Motor neuron (in vitro differentiated cells): ENCODE data around the gene MACROD2. TPM values are rescaled to one million over a fixed set of nuclear protein-coding genes. Genes with fewer than 3 reads are reported as not detected.
"Not testable (repeated sequence)": the region's sequence is repeated elsewhere in the genome, so short reads cannot be mapped to it uniquely, and the experiment has no call there.

Experiments used
- ATAC-seq, 8 experiments: fragments of 200-7000 bp; cut with Tn5 transposase; replicated peaks in 6 of 8; 2 replicates each; pipeline ENCODE4 v1.8.0; 2021; ENCODE audit warnings: mild to moderate bottlenecking in 8 of 8, moderate library complexity in 8 of 8
- H3K27ac ChIP-seq, 2 donors: fragments of 250-450 bp; sonication (Bioruptor Pico); 2 replicates each; pipeline ENCODE4 v1.9.0; 2021; ENCODE audit warnings: antibody characterized with exemption in 2 of 2, mild to moderate bottlenecking in 2 of 2, moderate library complexity in 1 of 2
- H3K4me1 ChIP-seq, 2 donors: fragments of 250-450 bp; sonication (Bioruptor Pico); replicated peaks in 1 of 2; 2 replicates each; pipeline ENCODE4 v1.6.1; 2021; ENCODE audit warnings: antibody characterized with exemption in 2 of 2, mild to moderate bottlenecking in 2 of 2, moderate library complexity in 1 of 2
- H3K4me3 ChIP-seq, 5 donors: fragments of 250-450 bp; sonication (Bioruptor Pico); 2 replicates each; pipeline ENCODE4 v1.9.0; 2021; ENCODE audit warnings: antibody characterized with exemption in 5 of 5, mild to moderate bottlenecking in 5 of 5, moderate library complexity in 4 of 5
- WGBS, 10 experiments: fragments of 450-650 bp; shearing (Covaris generic); methylation state at CpG; one replicate each; pipeline ENCODE4 v1.0.0; 2022; 5-methylcytosine and 5-hydroxymethylcytosine counted together
- in situ Hi-C, 9 experiments: fragments of 400-800 bp; cut with MboI; loops; one replicate each; pipeline ENCODE4 v1.15.0; 2021; ENCODE audit warnings: low sequenced_read_pairs in 9 of 9, low pct_unique_long_range_greater_than_20kb in 2 of 9; ENCODE audit not compliant: unreplicated experiment in 9 of 9
- total RNA-seq, 8 experiments: library from RNA; unstranded; fragments of 300-600 nt; gene quantifications; 2 replicates each; pipeline versions ENCODE4 v1.2.3 to v1.2.4, GENCODE V29; 2022

The MACROD2 gene
- total RNA-seq, 8 experiments from 2014 or later = 4.3 to 24.9 (median 10.4) TPM

DNA sequence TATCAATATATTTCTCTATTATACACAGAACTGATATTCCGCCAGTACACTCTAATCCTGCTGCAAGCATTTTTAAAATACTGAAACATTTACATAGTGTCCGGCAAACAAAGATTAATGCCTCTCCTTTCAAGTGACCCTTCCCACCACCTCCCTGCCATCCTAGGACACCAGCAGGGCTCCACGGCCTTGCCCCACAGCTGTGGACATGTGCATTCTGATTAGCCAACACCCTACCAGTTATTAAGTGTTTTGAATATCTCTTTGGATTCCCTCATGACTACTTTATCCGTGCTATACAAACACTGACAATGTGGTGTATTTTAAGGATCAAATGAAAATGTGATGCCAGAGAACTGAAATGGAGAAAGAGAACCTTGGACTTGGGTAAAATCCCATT is 1962.8 kb downstream of the MACROD2 start:
- no peaks in the 10 kb centered on the region for H3K4me1 ChIP-seq
- no peak overlapping the region for H3K27ac ChIP-seq
- in situ Hi-C loops = no loop called here
- no peak overlapping the region for H3K4me3 ChIP-seq
- 0 to 94% (median 90%) methylated on average over 2 to 4 of the region's 4 CpGs; no CpG with 5 or more reads in 2 of the 10 experiments for WGBS, 10 experiments
- ATAC-seq = peak in 3 of 8 experiments; percentile 65 to 97 (median 94)

DNA sequence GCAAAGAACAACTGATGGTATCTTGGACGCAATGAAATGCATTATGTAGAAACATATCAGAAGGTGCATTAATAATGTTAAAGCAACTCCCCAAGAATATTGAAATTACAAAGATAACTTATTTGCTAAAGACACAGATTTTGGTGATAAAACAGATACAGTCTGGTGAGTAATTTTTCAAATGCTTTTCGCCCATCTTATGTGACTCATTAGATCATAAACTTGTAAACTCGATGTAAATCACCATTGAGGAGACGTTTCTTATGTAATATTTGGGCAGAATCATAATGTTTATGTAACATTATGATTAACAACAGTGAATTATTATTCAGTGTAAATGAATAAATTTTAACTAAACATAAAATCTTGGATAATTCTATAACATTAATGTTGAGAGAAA is 1969.8 kb downstream of the MACROD2 start:
- Histone ChIP-seq H3K4me1 (no peaks in the 10 kb centered on the region), H3K4me3 (no peak overlapping the region), H3K27ac (no peak overlapping the region)
- WGBS, 10 experiments = 0 to 100% (median 70%) methylated on average over 1 to 4 of the region's 4 CpGs
- in situ Hi-C loops = no loop called here
- peak in 2 of 8 experiments; percentile 33 to 48 for ATAC-seq

DNA sequence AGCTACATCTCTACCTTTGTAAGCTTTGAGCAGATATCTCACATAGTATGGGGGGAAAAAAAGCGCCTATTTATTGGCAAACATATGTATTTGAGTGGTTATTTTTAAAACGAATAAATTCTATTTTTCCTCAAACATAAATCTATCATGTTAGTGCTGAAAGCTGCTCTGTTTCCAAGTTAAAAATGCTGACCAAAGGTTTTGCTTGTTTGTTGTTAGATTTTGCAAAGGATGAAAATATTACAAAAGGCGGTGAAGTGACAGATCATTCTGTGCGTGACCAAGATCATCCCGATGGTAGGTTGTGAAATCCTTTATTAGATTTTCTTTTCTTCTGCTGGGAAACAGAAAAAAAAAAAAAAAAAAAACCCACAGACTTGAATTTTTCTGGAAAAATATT is 1972.0 kb downstream of the MACROD2 start:
- H3K4me3 ChIP-seq = no peak overlapping the region
- H3K27ac ChIP-seq = no peak overlapping the region
- WGBS, 10 experiments = 0 to 100% (median 89%) methylated on average over 1 to 5 of the region's 5 CpGs
- no peak for ATAC-seq
- no peaks in the 10 kb centered on the region for H3K4me1 ChIP-seq
- in situ Hi-C loops = no loop called here

DNA sequence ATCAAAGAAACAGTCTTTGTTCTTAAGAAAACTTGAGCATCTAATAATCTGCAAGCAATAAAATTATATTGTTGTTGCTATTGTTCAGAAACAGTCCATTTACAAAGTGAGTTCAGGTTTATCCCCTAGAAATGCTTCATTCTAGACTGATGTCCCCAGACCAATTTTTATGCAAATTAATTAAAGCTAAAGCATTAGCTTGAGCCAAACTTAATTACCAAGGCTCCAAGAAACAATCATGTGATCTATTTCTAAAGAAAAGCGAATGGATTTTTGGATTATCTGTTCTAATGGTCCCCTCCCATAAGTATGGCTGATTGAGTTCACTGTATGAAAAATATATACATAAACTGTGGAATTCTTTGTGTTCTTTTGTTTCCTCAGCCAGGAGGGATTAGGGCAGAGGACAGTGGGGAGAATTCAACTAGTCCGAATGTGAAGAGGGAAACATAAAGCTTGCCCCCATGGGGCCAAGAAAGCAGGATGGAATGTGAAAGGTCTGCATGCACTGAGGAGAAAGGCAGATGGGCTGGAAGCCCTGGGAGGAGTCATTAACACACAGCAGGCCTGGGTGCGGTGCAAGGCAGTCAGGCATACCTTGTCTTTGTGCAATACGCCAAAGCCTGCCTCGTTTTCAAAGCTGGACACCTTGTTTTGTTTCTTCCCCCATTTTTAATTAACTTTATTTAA is 1980.9 kb downstream of the MACROD2 start:
- ATAC-seq = peak in 4 of 8 experiments; percentile 61 to 70 (median 64)
- H3K4me3 ChIP-seq = no peak overlapping the region
- in situ Hi-C loops = no loop called here

DNA sequence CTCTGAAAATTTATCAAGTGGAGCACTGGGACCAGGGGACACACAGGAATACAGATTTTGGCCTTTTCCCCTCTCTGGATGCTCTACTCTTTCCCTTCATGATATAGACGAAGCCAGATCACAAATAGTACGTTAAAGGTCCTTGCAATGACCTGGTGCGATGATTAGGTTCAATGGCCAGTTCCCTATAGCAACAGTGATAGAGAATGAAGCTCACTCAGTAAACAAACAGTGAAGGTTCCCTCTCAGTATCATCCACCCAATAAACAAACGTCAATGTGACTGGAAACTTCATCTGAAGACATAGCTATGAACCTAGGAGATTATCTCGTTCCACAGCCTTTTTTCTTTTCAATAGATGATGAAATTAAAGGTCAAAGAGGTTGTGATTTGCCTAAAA is 1981.7 kb downstream of the MACROD2 start:
- in situ Hi-C loops = no loop called here
- 0 to 100% (median 80%) methylated on average over 1 to 5 of the region's 5 CpGs; no CpG with 5 or more reads in 1 of the 10 experiments for WGBS, 10 experiments
- Histone ChIP-seq H3K27ac (no peak overlapping the region), H3K4me3 (no peak overlapping the region), H3K4me1 (peaks cover 6 to 23% of the 10 kb centered on the region in 2 donors)
- no peak for ATAC-seq

More for the DNA sequence above, 1980.9 kb downstream of the MACROD2 start:
- Histone ChIP-seq H3K27ac (no peak overlapping the region), H3K4me1 (peaks cover 6 to 23% of the 10 kb centered on the region in 2 donors)
- WGBS, 10 experiments = 0 to 58% (median 25%) methylated on average over 1 to 5 of the region's 5 CpGs; no CpG with 5 or more reads in 1 of the 10 experiments

DNA sequence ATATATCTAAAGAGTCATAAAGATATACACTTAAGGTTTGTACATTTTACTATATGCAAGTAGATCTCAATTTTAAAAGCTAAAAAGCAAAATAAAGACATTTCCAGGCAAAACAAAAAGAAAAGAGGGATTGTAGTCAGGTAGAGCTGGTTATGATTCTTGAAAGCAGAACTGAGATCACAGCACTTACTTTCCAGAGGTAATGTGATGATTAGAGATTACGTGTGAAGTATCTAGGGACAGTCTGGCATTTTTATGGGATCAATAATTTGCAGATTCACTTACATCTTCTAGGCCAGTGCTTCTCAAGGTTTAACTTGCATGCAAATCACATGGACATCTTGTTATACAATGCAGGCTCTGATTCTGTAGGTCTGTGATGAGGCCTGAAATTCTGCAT is 1982.4 kb downstream of the MACROD2 start:
- peaks cover 6 to 23% of the 10 kb centered on the region in 2 donors for H3K4me1 ChIP-seq
- no peak overlapping the region for H3K27ac ChIP-seq
- in situ Hi-C loops = no loop called here
- no peak for ATAC-seq
- WGBS, 10 experiments = 57 to 100% (median 86%) methylated on average over 1 of the region's 1 CpG; no CpG with 5 or more reads in 3 of the 10 experiments
- H3K4me3 ChIP-seq = no peak overlapping the region

DNA sequence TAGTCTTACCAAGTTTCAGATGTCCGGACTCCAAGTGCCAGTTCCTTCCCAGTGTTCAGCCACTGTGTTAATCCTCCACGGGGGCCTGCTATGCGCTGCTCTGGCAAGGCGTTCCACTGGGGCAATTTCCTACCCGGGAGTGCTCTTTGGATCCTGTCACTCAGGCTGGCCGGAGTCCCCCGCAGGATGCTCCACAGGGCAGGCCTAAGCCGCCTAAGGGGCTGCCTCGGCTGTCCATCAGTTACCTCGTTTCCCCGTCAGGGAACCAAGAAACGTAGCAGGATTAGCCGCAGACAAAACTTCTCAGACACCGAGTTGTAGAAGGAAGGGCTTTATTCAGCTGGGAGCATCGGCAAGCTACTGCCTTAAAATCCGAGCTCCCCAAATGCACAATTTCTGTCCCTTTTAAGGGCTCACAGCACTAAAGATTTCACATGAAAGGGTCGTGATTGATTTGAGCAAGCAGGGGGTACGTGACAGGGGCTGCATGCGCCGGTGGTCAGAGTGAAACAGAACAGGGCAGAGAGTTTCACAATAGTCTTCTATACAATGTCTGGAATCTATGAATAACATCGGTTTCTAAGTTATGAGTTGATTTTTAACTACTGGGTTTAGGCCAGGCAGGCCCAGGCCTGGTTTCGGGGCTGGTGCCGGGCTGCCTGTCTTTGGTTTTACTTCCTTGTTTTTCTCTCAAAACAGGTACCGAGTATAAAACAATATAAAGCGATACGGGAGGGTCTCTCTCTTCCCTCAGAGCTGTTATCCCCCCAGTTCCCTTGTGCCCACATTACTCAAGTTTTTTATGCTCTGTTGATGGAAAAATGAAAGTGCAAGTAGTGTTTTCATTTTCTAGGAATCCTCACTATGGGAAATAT is 1990.4 kb downstream of the MACROD2 start:
- ATAC-seq, H3K27ac ChIP-seq, H3K4me3 ChIP-seq, in situ Hi-C loops, H3K4me1 ChIP-seq: not testable (repeated sequence)
- 40 to 94% (median 70%) methylated on average over 1 to 3 of the region's 26 CpGs; no CpG with 5 or more reads in 4 of the 10 experiments for WGBS, 10 experiments

DNA sequence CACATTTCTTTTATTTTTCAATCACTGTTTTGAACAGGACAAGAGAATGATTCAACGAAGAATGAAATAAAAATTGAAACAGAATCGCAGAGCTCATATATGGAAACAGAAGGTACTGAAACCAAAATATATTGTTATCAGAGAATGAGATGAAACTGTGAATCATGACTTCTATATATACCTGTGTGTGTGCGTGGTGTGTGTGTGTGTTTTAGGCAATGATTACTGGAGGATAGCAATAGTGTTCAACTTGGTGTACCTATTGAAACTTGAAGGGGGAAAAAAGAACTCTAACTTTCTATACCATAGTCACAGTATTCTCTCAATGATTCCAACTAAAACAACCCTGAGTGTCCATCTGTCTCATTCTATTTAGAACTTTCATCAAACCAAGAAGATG is 1991.4 kb downstream of the MACROD2 start:
- no peak overlapping the region for H3K4me3 ChIP-seq
- 41 to 100% (median 80%) methylated on average over 1 to 3 of the region's 3 CpGs; no CpG with 5 or more reads in 1 of the 10 experiments for WGBS, 10 experiments
- in situ Hi-C loops = no loop called here
- H3K4me1 ChIP-seq = no peaks in the 10 kb centered on the region
- no peak overlapping the region for H3K27ac ChIP-seq
- no peak for ATAC-seq

DNA sequence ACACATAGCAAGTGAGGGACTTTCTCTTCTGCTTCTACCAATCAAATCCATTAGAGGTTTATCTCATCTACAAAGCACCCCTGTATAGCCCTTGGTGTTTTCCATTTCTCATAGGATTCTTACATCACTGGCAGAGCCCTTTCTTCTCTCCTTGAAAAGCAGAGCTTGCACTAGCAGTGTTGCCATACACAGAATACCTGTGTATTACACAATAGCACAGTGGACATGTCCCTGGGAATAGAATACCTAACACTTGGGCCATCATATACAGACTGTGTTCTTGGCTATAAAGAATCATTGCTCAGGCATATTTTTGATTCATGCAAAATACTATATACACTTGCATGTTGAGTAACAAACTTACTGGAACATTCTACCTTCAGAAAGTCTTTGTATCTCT is 1996.0 kb downstream of the MACROD2 start:
- no peak overlapping the region for H3K27ac ChIP-seq
- in situ Hi-C loops = no loop called here

DNA sequence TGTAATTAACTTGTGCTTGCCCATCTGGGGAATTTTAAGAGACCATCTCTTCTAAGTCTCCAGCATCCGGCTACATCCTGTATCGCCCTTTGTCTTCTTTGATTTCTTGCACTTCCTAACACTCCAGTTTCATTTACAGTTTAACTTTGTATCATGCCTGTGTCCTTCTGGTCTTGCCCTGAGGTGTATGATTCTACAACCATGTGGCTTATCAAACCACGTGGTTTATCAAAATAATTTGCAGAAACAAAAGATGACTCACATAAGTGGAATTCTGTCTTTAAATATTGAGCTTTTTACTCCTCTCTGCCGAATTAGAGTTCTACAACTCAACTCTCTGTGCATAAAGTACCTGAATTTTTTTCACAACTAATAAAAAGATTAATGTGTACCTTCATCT is 1997.2 kb downstream of the MACROD2 start:
- no peak overlapping the region for H3K4me3 ChIP-seq
- in situ Hi-C loops = no loop called here
- no peak overlapping the region for H3K27ac ChIP-seq
- WGBS, 10 experiments = 14 to 100% (median 67%) methylated on average over 1 to 4 of the region's 4 CpGs; no CpG with 5 or more reads in 1 of the 10 experiments
- no peaks in the 10 kb centered on the region for H3K4me1 ChIP-seq
- peak in 2 of 8 experiments; percentile 62 to 80 for ATAC-seq

More for the DNA sequence above, 1996.0 kb downstream of the MACROD2 start:
- no peak for ATAC-seq
- no peak overlapping the region for H3K4me3 ChIP-seq
- no peaks in the 10 kb centered on the region for H3K4me1 ChIP-seq

DNA sequence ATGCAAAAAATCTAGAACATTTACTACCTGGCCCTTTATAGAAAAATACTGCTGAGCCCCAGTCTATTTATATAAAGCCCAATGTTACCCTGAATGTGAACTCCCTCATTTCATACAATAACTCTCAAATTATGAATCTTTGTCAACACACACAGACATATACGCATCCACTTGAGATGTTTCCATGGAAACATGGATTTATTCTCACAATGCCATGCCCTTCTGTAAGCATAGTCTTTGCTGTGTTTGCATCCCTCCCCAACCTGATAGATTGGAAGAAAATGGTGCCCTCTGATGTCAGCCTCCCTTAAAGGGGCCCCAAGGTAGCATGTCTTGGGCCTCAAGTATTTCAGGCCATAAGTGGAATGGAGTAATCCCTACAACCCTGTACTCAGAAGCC is 2004.8 kb downstream of the MACROD2 start:
- no peak overlapping the region for H3K27ac ChIP-seq
- in situ Hi-C loops = no loop called here

DNA sequence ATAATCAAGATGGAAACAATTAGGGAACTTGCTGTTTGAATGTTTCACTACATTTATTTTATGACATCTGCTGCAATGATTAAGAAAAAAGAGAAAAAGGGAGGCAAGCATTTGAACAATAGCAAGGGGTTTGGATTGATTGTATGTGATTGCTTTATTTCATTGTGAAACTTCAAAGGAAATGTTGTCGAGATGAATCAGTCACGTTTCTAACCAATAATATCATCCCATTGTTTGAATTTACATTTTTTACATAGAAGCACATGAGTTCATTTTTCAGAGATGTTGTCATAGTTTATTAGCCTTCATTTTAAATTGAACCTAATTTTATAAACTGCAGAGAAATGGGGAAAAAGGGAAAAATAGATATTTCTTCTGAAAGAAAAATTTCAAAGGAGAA is 2006.0 kb downstream of the MACROD2 start:
- in situ Hi-C loops = no loop called here
- no peak overlapping the region for H3K27ac ChIP-seq
- no peak for ATAC-seq
- H3K4me1 ChIP-seq = peaks cover 7 to 14% of the 10 kb centered on the region in 2 donors
- WGBS, 10 experiments = 0 to 100% (median 68%) methylated on average over 1 to 2 of the region's 2 CpGs; no CpG with 5 or more reads in 2 of the 10 experiments
- no peak overlapping the region for H3K4me3 ChIP-seq

More for the DNA sequence above, 2004.8 kb downstream of the MACROD2 start:
- WGBS, 10 experiments = 0 to 86% (median 44%) methylated on average over 1 of the region's 1 CpG; no CpG with 5 or more reads in 4 of the 10 experiments
- Histone ChIP-seq H3K4me1 (peaks cover 7 to 14% of the 10 kb centered on the region in 2 donors), H3K4me3 (no peak overlapping the region)
- ATAC-seq = peak in 6 of 8 experiments; percentile 23 to 92 (median 57)

DNA sequence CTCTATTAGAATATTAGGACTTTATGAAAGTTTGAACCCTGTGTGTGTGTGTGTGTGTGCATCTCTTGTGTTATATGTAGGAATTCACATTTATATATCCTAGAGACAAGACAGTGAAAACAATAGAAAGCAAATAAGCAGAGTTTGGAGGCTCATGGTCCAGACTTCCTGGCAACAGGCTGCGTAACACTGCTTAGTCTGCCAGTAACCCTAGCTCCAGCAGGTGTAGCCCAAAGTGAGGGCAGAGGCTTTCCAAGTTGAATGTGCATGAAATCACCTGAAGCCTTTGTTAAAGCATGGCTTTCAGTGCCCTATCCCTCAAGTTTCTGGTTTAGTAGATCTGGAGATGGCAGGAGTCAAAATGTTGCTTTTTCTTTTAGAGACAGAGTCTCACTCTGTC is 2008.0 kb downstream of the MACROD2 start:
- in situ Hi-C loops = no loop called here
- Histone ChIP-seq H3K4me1 (peaks cover 7 to 14% of the 10 kb centered on the region in 2 donors), H3K27ac (no peak overlapping the region), H3K4me3 (no peak overlapping the region)
- ATAC-seq = peak in 1 of 8 experiments; percentile 47
- 80 to 100% (median 100%) methylated on average over 1 of the region's 1 CpG; no CpG with 5 or more reads in 6 of the 10 experiments for WGBS, 10 experiments
